HG03066 (cell line): Measurements from ENCODE around the gene ANXA7.
"Not testable (repeated sequence)": the region's sequence is repeated elsewhere in the genome, so short reads cannot be mapped to it uniquely, and the experiment has no call there.

Source experiments
- ATAC-seq: cut with Tn5 transposase; IDR thresholded peaks from one replicate; pipeline ENCODE4 v1.9.1; 2021; ENCODE audit warnings: low read depth; ENCODE audit not compliant: unreplicated experiment

Gene ANXA7

DNA sequence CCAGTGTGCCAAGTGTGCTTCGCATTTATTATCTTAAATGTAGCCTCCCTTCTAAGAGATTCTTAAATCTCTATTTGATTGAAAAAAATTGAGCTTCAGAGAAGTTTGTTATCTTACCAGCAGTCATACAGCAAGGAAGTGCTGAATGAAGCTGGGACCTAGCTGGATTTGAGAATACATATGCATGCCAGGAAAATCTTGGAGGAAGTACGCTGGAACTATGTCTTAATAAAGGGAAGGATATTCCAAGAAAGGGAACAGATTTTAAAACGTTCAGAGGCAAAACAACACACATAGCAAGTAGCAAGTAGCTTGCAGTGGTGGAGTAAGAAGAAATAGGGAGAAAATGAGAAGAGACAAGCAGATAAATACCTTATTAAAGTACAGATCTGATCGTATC lies 56.7 kb downstream of the ANXA7 start:
- ATAC-seq: no peak

DNA sequence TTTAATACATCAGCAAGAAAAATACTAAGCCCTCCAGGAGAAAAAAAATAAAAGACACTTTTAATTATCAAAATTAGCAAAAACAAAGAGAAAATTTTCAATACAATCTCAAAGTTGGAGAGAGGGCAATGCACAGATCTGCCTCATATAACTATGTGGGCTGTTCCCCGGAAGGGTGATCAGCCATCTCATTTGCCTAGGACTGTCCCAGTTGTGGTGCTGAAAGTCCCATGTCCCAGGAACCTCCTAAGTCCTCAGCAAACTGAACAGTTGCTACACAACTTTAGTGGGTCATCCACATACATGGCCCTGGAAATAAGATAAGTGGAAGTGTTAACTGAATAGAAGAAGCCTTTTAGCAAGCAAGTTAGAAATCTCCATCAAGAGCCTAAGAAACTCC lies 69.6 kb downstream of the ANXA7 start:
- ATAC-seq: no peak

DNA sequence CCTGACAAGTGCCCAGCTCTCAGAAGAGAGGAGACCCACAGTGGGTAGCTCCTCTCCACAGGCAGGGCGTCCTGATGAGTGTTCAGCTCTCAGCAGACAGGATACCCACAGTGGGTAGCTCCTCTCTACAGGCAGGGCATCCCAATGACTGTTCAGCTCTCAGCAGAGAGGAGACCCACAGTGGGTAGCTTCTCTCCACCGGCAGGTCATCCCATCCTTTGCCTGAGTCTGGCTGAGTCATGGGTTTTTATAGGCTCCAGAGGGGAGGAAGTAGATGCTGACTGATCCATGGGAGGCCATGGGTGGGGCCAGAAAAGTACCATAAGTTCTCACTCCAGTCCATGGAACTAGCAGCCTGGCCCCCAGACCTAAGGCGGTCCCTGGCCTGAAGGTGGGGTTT lies 73.7 kb downstream of the ANXA7 start:
- no peak for ATAC-seq

DNA sequence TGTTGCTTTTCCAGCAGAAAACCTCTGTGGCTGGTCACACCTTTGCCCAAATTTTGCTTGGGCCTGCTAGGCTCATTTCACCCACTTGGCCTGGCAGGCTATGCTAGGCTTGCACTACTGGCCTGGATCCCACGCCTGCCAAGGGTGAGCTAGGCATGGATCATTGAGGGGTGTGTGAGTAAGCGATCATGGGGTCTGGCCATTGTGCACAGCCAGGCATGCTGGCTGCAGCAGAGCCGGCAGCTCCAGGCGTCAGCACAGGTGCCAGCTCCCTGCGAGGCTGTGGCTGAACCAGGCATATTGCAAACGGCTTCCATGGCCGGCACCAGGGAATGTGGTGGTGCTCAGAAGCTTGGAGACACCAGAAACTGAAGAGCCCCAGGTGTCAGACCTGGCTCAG lies 74.4 kb downstream of the ANXA7 start:
- ATAC-seq: no peak

DNA sequence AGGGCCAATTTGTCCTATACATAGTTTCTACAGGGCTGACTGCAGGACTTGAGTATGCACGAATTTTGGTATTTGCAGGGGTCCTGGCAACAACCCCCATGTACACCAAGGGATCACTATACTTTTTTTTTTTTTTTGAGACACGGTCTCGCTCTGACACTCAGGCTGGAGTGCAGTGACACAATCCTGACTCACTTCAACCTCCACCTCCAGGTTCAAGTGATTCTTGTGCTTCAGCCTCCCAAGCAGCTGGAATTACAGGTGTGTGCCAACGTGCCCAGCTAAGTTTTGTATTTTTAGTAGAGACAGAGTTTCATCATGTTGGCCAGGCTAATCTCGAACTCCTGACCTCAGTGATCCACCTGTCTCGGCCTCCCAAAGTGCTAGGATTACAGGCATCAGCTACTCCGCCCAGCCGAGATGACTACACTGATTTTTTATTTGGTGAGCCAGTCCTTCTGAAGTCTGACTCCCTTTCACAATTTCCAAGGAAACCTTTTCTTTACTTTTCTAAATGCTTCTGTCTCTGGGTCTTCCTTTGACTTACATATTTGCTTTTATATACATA lies 75.0 kb downstream of the ANXA7 start:
- ATAC-seq: no peak

DNA sequence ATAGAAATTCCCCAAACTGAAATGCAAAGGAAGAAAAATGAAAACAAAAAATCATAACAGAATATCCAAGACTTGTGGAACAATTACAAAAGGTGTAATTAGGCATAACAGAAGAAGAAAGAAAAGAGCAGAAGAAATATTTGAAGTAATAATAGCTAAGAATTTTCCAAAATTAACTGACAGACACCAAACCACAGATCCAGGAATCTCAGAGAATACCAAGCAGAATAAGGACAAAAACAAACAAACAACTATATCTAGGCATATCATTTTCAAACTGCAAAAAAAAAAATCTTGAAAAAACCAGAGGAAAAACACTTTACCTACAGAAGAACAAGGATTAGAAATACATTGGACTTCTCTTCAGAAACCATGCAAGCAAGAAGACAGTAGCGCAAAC lies 80.7 kb downstream of the ANXA7 start:
- ATAC-seq: no peak

DNA sequence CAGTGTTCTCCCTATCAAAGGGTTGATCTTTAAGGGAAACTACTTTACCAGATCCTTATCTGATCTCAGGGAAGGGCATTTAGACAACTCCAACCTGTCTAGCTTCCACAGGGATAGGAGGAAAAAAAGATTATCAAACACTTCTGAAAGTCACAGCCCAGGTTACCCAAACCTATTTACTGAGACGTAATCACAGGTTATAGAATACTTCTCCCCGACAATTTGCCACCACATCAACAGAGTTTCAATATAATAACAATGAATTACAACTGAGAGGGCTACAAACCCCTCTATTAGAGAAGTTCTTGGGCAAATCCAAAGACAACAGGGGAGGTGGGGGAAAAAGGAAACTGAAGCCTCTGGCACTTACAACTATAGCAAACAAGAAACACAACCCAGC lies 81.5 kb downstream of the ANXA7 start:
- ATAC-seq: no peak

DNA sequence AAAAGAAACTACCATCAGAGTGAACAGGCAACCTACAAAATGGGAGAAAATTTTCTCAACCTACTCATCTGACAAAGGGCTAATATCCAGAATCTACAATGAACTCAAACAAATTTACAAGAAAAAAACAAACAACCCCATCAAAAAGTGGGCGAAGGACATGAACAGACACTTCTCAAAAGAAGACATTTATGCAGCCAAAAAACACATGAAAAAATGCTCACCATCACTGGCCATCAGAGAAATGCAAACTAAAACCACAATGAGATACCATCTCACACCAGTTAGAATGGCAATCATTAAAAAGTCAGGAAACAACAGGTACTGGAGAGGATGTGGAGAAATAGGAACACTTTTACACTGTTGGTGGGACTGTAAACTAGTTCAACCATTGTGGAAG lies 85.3 kb downstream of the ANXA7 start:
- ATAC-seq: not testable (repeated sequence)

DNA sequence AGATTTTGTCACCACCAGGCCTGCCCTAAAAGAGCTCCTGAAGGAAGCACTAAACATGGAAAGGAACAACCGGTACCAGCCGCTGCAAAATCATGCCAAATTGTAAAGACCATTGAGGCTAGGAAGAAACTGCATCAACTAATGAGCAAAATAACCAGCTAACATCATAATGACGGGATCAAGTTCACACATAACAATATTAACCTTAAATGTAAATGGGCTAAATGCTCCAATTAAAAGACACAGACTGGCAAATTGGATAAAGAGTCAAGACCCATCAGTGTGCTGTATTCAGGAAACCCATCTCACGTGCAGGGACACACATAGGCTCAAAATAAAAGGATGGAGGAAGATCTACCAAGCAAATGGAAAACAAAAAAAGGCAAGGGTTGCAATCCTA lies 88.6 kb downstream of the ANXA7 start:
- not testable (repeated sequence) for ATAC-seq
